Neural progenitor cell (in vitro differentiated cells): ENCODE data around the gene MCM8. TPM values are rescaled to one million over a fixed set of nuclear protein-coding genes. Genes with fewer than 3 reads are reported as not detected.

Source experiments
- DNase-seq: peaks from one replicate; pipeline ENCODE4 v3.0.0-alpha.2; 2016; ENCODE audit warnings: low spot score
- H2AFZ ChIP-seq: fragments of 200-600 bp; sonication (generic); replicated peaks from 2 replicates; pipeline ENCODE4 v1.6.1; 2016; ENCODE audit warnings: antibody characterized with exemption
- H3F3A ChIP-seq: fragments of 200-600 bp; sonication (generic); 2 replicates; pipeline ENCODE4 v1.6.1; 2016; ENCODE audit warnings: antibody characterized with exemption, low read depth
- H3K27ac ChIP-seq: fragments of 200-600 bp; sonication (generic); 2 replicates; pipeline ENCODE4 v1.5.1; 2016; ENCODE audit warnings: mild to moderate bottlenecking
- H3K27me3 ChIP-seq: fragments of 200-600 bp; sonication (generic); 2 replicates; pipeline ENCODE4 v1.6.1; 2016; ENCODE audit warnings: mild to moderate bottlenecking, moderate library complexity
- H3K36me3 ChIP-seq: fragments of 200-600 bp; sonication (generic); 2 replicates; pipeline ENCODE4 v1.5.1; 2016
- H3K4me1 ChIP-seq: fragments of 200-600 bp; sonication (generic); 2 replicates; pipeline ENCODE4 v1.6.1; 2016; ENCODE audit warnings: mixed run types
- H3K4me2 ChIP-seq: fragments of 200-600 bp; sonication (generic); 2 replicates; pipeline ENCODE4 v1.6.1; 2016
- H3K4me3 ChIP-seq: fragments of 200-600 bp; sonication (generic); 2 replicates; pipeline ENCODE4 v1.5.1; 2016
- H3K79me2 ChIP-seq: fragments of 200-600 bp; sonication (generic); 2 replicates; pipeline ENCODE4 v1.6.1; 2016; ENCODE audit warnings: low read depth
- H3K9ac ChIP-seq: fragments of 200-600 bp; sonication (generic); 2 replicates; pipeline ENCODE4 v1.6.1; 2016
- H3K9me3 ChIP-seq: fragments of 200-600 bp; sonication (generic); 2 replicates; pipeline ENCODE4 v1.5.1; 2016; ENCODE audit warnings: low read depth
- H4K20me1 ChIP-seq: fragments of 200-600 bp; sonication (generic); 2 replicates; pipeline ENCODE4 v1.6.1; 2016; ENCODE audit warnings: low read depth
- H3K27ac Mint-ChIP-seq: 3 replicates; pipeline ENCODE4 v1.8.0; 2021; ENCODE audit warnings: mixed read lengths
- H3K27me3 Mint-ChIP-seq: 2 replicates; pipeline ENCODE4 v1.8.0; 2022; ENCODE audit warnings: low read depth, mild to moderate bottlenecking, inconsistent platforms, moderate library complexity, mixed read lengths; ENCODE audit not compliant: insufficient read depth
- H3K36me3 Mint-ChIP-seq: 3 replicates; pipeline ENCODE4 v1.8.0; 2021; ENCODE audit warnings: mixed read lengths
- H3K4me1 Mint-ChIP-seq: 3 replicates; pipeline ENCODE4 v1.8.0; 2021; ENCODE audit warnings: mixed read lengths
- H3K4me3 Mint-ChIP-seq: 3 replicates; pipeline ENCODE4 v1.8.0; 2021; ENCODE audit warnings: mild to moderate bottlenecking, moderate library complexity, mixed read lengths
- H3K9me3 Mint-ChIP-seq: 3 replicates; pipeline ENCODE4 v1.8.0; 2020; ENCODE audit warnings: mixed read lengths
- CTCF ChIP-seq: fragments of 200-600 bp; sonication (generic); IDR thresholded peaks from 2 replicates; pipeline ENCODE4 v1.5.1; 2017; ENCODE audit warnings: antibody characterized with exemption, mild to moderate bottlenecking
- EZH2 ChIP-seq: fragments of 200-600 bp; sonication (generic); IDR thresholded peaks from 2 replicates; pipeline ENCODE4 v1.6.1; 2017; ENCODE audit warnings: antibody characterized with exemption, mild to moderate bottlenecking, moderate library complexity
- EZH2phosphoT487 ChIP-seq: fragments of 200-600 bp; sonication (generic); IDR thresholded peaks from 2 replicates; pipeline ENCODE4 v1.6.1; 2017; ENCODE audit warnings: antibody characterized with exemption
- total RNA-seq: library from RNA; depleted of rRNA; stranded (reverse); fragments of >200 nt; gene quantifications from 2 replicates; pipeline ENCODE4 v1.2.3, GENCODE V29; 2015; ENCODE audit warnings: low replicate concordance

Gene MCM8
- total RNA-seq, 1 donor from 2014 or later: 45.2 TPM

DNA sequence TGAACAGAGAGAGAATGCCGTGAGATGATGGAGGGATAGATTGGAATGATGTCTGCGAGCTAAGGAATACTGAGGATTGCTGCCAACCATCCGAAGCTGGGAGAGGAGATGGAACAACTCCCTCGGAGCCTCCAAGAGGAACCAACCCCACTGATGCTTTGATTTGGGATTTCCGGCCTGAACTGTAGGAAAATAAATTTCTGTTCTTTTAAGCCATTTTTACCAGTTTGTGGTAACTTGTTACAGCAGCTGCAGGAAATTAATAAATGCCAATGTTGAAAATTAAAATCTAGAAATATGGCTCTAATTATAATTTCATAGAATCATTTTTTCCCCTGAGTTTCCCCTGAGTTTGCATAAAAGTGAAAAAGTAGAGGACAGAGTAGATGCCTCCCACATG lies 89.3 kb downstream of the MCM8 start:
- Histone ChIP-seq H3K27ac (no peak overlapping the region), H3K4me1 (no peaks in the 10 kb centered on the region), H3K79me2 (no peaks in the 10 kb centered on the region), H3F3A (no peaks in the 10 kb centered on the region), H3K9me3 (no peaks in the 10 kb centered on the region), H3K36me3 (peaks cover 9% of the 10 kb centered on the region), H3K4me3 (no peak overlapping the region), H3K4me2 (no peak overlapping the region), H2AFZ (no peak overlapping the region), H3K27me3 (no peaks in the 10 kb centered on the region), H3K9ac (no peak overlapping the region), H4K20me1 (peaks cover 22% of the 10 kb centered on the region)
- H3K4me3 Mint-ChIP-seq: no peak overlapping the region
- no peak for DNase-seq
- H3K27ac Mint-ChIP-seq: no peak overlapping the region
- peaks cover 12% of the 10 kb centered on the region for H3K4me1 Mint-ChIP-seq
- H3K27me3 Mint-ChIP-seq: peaks cover 5% of the 10 kb centered on the region
- peaks cover 17% of the 10 kb centered on the region for H3K36me3 Mint-ChIP-seq
- H3K9me3 Mint-ChIP-seq: no peaks in the 10 kb centered on the region
- TF ChIP-seq EZH2phosphoT487: no peak
- no peak for TF ChIP-seq CTCF
- TF ChIP-seq EZH2: no peak

GRCh38 chr20:6040540-6040939 lies 90.1 kb downstream of the MCM8 start:
- Histone ChIP-seq H3K4me2 (no peak overlapping the region), H4K20me1 (peaks cover 22% of the 10 kb centered on the region), H3F3A (no peaks in the 10 kb centered on the region), H3K27ac (no peak overlapping the region), H3K79me2 (no peaks in the 10 kb centered on the region), H3K27me3 (no peaks in the 10 kb centered on the region), H3K36me3 (peaks cover 9% of the 10 kb centered on the region), H2AFZ (no peak overlapping the region), H3K9me3 (no peaks in the 10 kb centered on the region), H3K9ac (no peak overlapping the region), H3K4me1 (no peaks in the 10 kb centered on the region), H3K4me3 (no peak overlapping the region)
- no peak overlapping the region for H3K27ac Mint-ChIP-seq
- H3K9me3 Mint-ChIP-seq: no peaks in the 10 kb centered on the region
- H3K4me3 Mint-ChIP-seq: no peak overlapping the region
- peaks cover 5% of the 10 kb centered on the region for H3K27me3 Mint-ChIP-seq
- TF ChIP-seq EZH2phosphoT487 (no peak), CTCF (no peak), EZH2 (no peak)
- peaks cover 14% of the 10 kb centered on the region for H3K36me3 Mint-ChIP-seq
- no peak for DNase-seq
- peaks cover 12% of the 10 kb centered on the region for H3K4me1 Mint-ChIP-seq

- no peaks in the 10 kb centered on the region for H3K27me3 ChIP-seq
- peaks cover 14% of the 10 kb centered on the region for H3K36me3 Mint-ChIP-seq
- DNase-seq: no peak
- H3K27ac Mint-ChIP-seq: no peak overlapping the region
- no peak overlapping the region for H3K27ac ChIP-seq
- no peak overlapping the region for H3K9ac ChIP-seq
- H3K79me2 ChIP-seq: no peaks in the 10 kb centered on the region
- H3K36me3 ChIP-seq: peaks cover 9% of the 10 kb centered on the region
- H3K4me2 ChIP-seq: no peak overlapping the region
- TF ChIP-seq EZH2phosphoT487 (no peak), CTCF (no peak), EZH2 (no peak)
- H3K4me3 ChIP-seq: no peak overlapping the region
- H2AFZ ChIP-seq: no peak overlapping the region
- H3F3A ChIP-seq: no peaks in the 10 kb centered on the region
- H3K4me1 Mint-ChIP-seq: peaks cover 12% of the 10 kb centered on the region
- H4K20me1 ChIP-seq: peaks cover 19% of the 10 kb centered on the region
- no peaks in the 10 kb centered on the region for H3K9me3 Mint-ChIP-seq
- no peaks in the 10 kb centered on the region for H3K9me3 ChIP-seq
- H3K27me3 Mint-ChIP-seq: peaks cover 5% of the 10 kb centered on the region
- H3K4me1 ChIP-seq: no peaks in the 10 kb centered on the region
- no peak overlapping the region for H3K4me3 Mint-ChIP-seq
Measured at GRCh38 chr20:6040958-6041807, 90.7 kb downstream of the MCM8 start.
